NOMO-1 treated with DMSO at 0.1 percent for 48 hours (cell line): Measurements from ENCODE around the gene NAALADL1.
A peak's percentile ranks its signal among the peaks of the same experiment; 100 is the strongest.

Experiments
- DNase-seq: peaks from one replicate; lab custom pipeline; 2025; ENCODE audit not compliant: unreplicated experiment; lab: John Stamatoyannopoulos, UW

The NAALADL1 gene

GRCh38 chr11:65083834-65084597, 25.7 kb upstream of the NAALADL1 start, which contains the start of the genes CDCA5 and ZFPL1:
Gene CDCA5 (minus strand): TSS chr11:65084040. CDS start chr11:65083978, 62 bp downstream.
Gene ZFPL1 (plus strand): TSS chr11:65084222. CDS start chr11:65084699, 477 bp downstream.
- DNase-seq = peak; percentile 95

- DNase-seq = no peak
Observed at GRCh38 chr11:65083134-65083833, 24.9 kb upstream of the NAALADL1 start.

GRCh38 chr11:65078786-65079342, 20.5 kb upstream of the NAALADL1 start:
- DNase-seq = no peak

GRCh38 chr11:65078151-65078550, 19.8 kb upstream of the NAALADL1 start:
- DNase-seq = peak; percentile 39

- no peak for DNase-seq
Observed at GRCh38 chr11:65077451-65077850, 19.1 kb upstream of the NAALADL1 start.

- DNase-seq = no peak
Observed at GRCh38 chr11:65072631-65072966, 14.2 kb upstream of the NAALADL1 start.

- no peak for DNase-seq
Observed at GRCh38 chr11:65071907-65072630, 13.7 kb upstream of the NAALADL1 start.

- peak; percentile 64 for DNase-seq
Observed at GRCh38 chr11:65069217-65069616, 10.9 kb upstream of the NAALADL1 start.

- DNase-seq = no peak
Observed at GRCh38 chr11:65067446-65067845, 9.1 kb upstream of the NAALADL1 start.

- DNase-seq = no peak
Observed at GRCh38 chr11:65066805-65067291, 8.5 kb upstream of the NAALADL1 start.

- DNase-seq = no peak
Observed at GRCh38 chr11:65066315-65066714, 8.0 kb upstream of the NAALADL1 start.

- no peak for DNase-seq
Observed at GRCh38 chr11:65065851-65066250, 7.5 kb upstream of the NAALADL1 start.

- DNase-seq = no peak
Observed at GRCh38 chr11:65064847-65065240, 6.5 kb upstream of the NAALADL1 start.

- DNase-seq = no peak
Observed at GRCh38 chr11:65063532-65063931, 5.2 kb upstream of the NAALADL1 start.

GRCh38 chr11:65060913-65061408, 2.6 kb upstream of the NAALADL1 start:
- peak; percentile 35 for DNase-seq

- DNase-seq = no peak
Observed at GRCh38 chr11:65059959-65060824, 1.8 kb upstream of the NAALADL1 start.

- no peak for DNase-seq
Observed at GRCh38 chr11:65059523-65059922, 1.2 kb upstream of the NAALADL1 start.

GRCh38 chr11:65058012-65058411, 341 bp downstream of the NAALADL1 start:
- DNase-seq = no peak

GRCh38 chr11:65057526-65057925, 827 bp downstream of the NAALADL1 start:
- no peak for DNase-seq

GRCh38 chr11:65056999-65057398, 1.4 kb downstream of the NAALADL1 start:
- no peak for DNase-seq
